Activated CD8-positive, alpha-beta T cell treated with anti-CD3 and anti-CD28 coated beads for 36 hours (primary cell): Measurements from ENCODE around the gene GCHFR. TPM values are rescaled to one million over a fixed set of nuclear protein-coding genes. Genes with fewer than 3 reads are reported as not detected.
A peak's percentile ranks its signal among the peaks of the same experiment; 100 is the strongest.

Experiments used
- ATAC-seq: fragments of 200-7000 bp; cut with Tn5 transposase; one replicate; pipeline ENCODE4 v1.10.0; 2021; ENCODE audit warnings: mild to moderate bottlenecking, moderate library complexity
- CTCF ChIA-PET: fragments of 350-600 bp; sonication (Branson Sonifier 250); formaldehyde crosslinking; loops from one replicate; lab custom pipeline; 2021; ENCODE audit warnings: antibody characterized with exemption; lab: Charles Lee
- POLR2A ChIA-PET: fragments of 350-600 bp; sonication (Branson Sonifier 250); formaldehyde crosslinking; loops from one replicate; lab custom pipeline; 2021; ENCODE audit warnings: antibody characterized with exemption; lab: Charles Lee
- DNase-seq: peaks from one replicate; pipeline ENCODE4 v3.0.0-alpha.2; 2020
- H3K27ac Mint-ChIP-seq: one replicate; pipeline ENCODE4 v1.8.0; 2021; ENCODE audit warnings: mild to moderate bottlenecking, mixed read lengths
- H3K27me3 Mint-ChIP-seq: one replicate; pipeline ENCODE4 v1.8.0; 2021; ENCODE audit warnings: mixed read lengths
- H3K36me3 Mint-ChIP-seq: one replicate; pipeline ENCODE4 v1.8.0; 2021; ENCODE audit warnings: low read depth, mixed read lengths
- H3K4me1 Mint-ChIP-seq: one replicate; pipeline ENCODE4 v1.8.0; 2021; ENCODE audit warnings: low read depth, mixed read lengths
- H3K4me3 Mint-ChIP-seq: one replicate; pipeline ENCODE4 v1.8.0; 2021; ENCODE audit warnings: mild to moderate bottlenecking, moderate library complexity, mixed read lengths
- H3K9me3 Mint-ChIP-seq: one replicate; pipeline ENCODE4 v1.8.0; 2021; ENCODE audit warnings: mixed read lengths
- intact Hi-C: fragments of 100-400 bp; cut with micrococcal nuclease; formaldehyde crosslinking; loops from one replicate; pipeline ENCODE4 v1.10.0; 2022
- total RNA-seq, 2 experiments: library from RNA; stranded (reverse); gene quantifications; one replicate each; pipeline ENCODE4 v1.2.3, GENCODE V29; 2021
- TF ChIP-seq, protein P1 (sequence below): fragments of 200-600 bp; IDR thresholded peaks from one replicate; pipeline ENCODE4 v1.8.0; 2022; ENCODE audit warnings: antibody characterized with exemption, mild to moderate bottlenecking

GCHFR gene
- total RNA-seq, 2 experiments from 2014 or later: 44.8 to 46.6 TPM

DNA sequence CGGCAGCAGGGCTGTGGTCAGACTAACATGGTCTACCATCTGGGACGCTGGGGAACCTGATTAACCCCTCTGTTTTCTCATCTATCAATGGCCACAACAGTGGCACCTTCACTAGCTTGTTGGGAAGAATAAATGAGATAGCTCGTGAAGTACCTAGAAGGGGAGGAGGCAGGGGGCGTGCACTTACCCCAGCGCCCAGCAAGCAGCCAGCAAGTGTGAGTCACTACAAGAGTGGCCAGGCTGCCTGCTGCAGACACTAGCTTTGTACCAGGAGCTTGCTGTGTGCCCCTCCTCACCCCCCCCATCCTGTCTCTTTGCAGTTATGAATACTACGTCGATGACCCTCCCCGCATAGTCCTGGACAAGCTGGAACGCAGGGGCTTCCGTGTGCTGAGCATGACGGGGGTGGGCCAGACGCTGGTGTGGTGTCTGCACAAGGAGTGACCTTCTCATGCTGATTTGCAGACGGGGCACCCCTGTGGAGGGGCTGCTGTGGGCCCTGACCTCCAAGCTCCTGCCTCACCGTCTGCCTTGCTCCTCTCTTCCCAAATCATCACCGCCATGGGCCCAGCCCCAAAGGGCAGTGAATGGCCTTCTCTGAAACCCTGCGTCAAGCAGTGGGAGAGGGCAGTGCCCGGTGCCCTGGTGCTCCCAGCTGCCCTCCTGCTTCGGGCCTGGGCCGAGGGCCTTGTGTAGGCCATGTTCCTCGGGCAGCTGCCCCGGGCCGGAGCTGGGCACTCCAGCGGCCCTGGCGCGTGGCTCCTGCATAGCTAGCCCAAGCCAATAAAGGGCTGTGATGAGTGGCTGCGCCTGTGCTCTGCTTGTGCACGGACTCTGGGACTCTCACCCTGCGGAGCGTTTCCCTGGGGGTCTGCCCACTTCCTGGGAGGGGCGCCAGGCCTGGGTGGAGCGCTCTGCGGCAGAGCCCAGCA lies 3.3 kb downstream of the GCHFR start:
- TF ChIP-seq, protein P1, sequence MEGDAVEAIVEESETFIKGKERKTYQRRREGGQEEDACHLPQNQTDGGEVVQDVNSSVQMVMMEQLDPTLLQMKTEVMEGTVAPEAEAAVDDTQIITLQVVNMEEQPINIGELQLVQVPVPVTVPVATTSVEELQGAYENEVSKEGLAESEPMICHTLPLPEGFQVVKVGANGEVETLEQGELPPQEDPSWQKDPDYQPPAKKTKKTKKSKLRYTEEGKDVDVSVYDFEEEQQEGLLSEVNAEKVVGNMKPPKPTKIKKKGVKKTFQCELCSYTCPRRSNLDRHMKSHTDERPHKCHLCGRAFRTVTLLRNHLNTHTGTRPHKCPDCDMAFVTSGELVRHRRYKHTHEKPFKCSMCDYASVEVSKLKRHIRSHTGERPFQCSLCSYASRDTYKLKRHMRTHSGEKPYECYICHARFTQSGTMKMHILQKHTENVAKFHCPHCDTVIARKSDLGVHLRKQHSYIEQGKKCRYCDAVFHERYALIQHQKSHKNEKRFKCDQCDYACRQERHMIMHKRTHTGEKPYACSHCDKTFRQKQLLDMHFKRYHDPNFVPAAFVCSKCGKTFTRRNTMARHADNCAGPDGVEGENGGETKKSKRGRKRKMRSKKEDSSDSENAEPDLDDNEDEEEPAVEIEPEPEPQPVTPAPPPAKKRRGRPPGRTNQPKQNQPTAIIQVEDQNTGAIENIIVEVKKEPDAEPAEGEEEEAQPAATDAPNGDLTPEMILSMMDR: no peak
- DNase-seq (peak; percentile 35), ATAC-seq (no peak)
- Mint-ChIP-seq H3K4me1 (peaks cover 59% of the 10 kb centered on the region), H3K36me3 (peaks cover 9% of the 10 kb centered on the region), H3K27me3 (no peaks in the 10 kb centered on the region), H3K9me3 (no peaks in the 10 kb centered on the region), H3K27ac (no peak overlapping the region), H3K4me3 (no peak overlapping the region)
- CTCF ChIA-PET: interaction anchor here (0.6 to 3.7 kb wide), 3 partner anchors 16 to 22 kb away, joined by 3 to 27 read pairs (median 3); no protein-coding TSS in a partner anchor
- intact Hi-C loops: loop anchor here (5.0 kb wide), 1 partner anchor 40 kb away; the partner anchor contains the start of genes DNAJC17 and ZFYVE19
- POLR2A ChIA-PET: interaction anchor here (0.8 to 6.8 kb wide), 7 partner anchors 10 to 198 kb away, joined by 3 to 37 read pairs (median 6); partner anchors contain the start of genes RAD51, RMDN3 and RPUSD2

DNA sequence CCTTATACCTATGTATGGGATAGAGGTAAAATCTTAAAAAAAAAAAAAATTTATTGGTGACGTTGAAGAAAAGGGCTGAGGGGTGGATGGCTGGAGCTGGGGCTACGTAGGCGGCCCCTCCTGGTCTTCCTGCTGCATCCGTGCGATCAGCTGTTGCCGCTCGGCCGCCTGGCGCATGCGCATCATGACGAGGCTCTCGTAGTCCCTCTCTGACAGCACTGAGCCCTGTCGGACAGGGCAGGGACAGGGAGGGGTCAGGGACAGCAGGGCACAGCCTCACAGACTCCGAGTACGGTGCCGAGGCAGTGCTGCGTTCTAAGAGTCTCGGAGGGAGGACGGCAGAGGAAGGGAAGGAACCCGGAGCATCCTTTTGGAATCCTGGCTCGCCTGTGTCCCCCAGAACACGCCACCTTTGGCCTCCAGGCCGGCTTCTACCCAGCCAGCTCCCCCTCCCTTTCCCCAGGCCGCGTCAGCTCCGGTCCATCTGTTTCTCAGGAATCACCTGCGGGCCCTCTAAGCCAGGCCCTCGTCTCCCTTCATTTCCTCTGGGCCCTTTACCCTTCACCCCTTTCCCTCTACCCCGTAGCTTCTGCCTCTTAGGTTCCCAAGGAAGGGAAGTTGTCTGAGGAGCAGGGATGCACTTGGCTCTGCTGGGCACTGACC lies 4.1 kb downstream of the GCHFR start:
- no peaks in the 10 kb centered on the region for H3K27me3 Mint-ChIP-seq
- ATAC-seq (no peak), DNase-seq (no peak)
- H3K4me3 Mint-ChIP-seq: no peak overlapping the region
- intact Hi-C loops: loop anchor here (5.0 kb wide), 1 partner anchor 39 kb away; the partner anchor contains the start of genes DNAJC17 and ZFYVE19
- no peaks in the 10 kb centered on the region for H3K9me3 Mint-ChIP-seq
- ChIA-PET POLR2A (interaction anchor here (0.8 to 6.8 kb wide), 6 partner anchors 11 to 106 kb away, joined by 3 to 37 read pairs (median 4); partner anchors contain the start of genes DNAJC17, RAD51, RHOV and ZFYVE19), CTCF (interaction anchor here (2.6 to 3.7 kb wide), 2 partner anchors 15 kb away, joined by 20 to 27 read pairs; no protein-coding TSS in a partner anchor)
- peaks cover 9% of the 10 kb centered on the region for H3K36me3 Mint-ChIP-seq
- peak overlapping the region; percentile 92 for H3K27ac Mint-ChIP-seq
- TF ChIP-seq, protein P1: no peak
- peaks cover 58% of the 10 kb centered on the region for H3K4me1 Mint-ChIP-seq

DNA sequence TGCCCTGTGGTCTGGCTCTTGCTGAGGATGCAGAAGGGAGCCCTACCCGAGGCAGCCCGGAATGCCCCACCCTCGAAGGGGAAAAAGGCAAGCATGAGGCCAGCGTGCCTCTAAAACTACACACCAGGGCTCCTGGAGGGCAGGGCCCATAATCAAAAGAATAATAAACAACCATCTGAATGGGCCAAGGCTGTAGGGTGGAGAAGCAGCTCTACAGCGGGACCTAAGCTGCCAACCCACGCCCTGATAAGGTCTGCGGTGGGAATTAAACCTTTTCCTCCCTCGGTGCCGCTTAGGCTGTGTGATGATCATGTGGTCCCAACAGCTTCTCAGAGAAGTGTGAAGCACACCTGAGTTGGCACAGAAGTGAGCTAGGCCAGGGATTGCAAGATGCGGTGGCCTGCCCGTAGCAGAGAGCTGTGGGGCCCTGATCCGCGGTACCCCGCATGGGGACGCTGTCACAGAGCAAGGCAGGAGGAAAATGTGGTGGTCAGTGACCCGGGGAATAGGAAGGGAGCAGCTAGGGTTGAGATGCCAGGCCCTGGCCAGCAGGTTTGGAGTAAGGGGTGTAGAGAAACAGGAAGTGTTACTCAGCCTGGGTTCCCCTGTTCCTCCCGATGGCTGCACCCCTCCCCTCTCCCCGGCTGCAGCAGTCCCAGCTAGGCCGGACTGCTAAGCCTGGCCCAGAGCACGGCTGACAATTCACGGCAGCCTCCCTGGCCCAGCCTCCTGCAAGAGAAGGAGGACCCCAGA lies 4.8 kb downstream of the GCHFR start:
- Mint-ChIP-seq H3K4me1 (peaks cover 52% of the 10 kb centered on the region), H3K27ac (peak overlapping the region; percentile 92), H3K9me3 (no peaks in the 10 kb centered on the region), H3K27me3 (no peaks in the 10 kb centered on the region), H3K36me3 (peaks cover 9% of the 10 kb centered on the region), H3K4me3 (peak overlapping the region; percentile 59)
- TF ChIP-seq, protein P1: no peak
- intact Hi-C loops: loop anchor here (5.0 kb wide), 1 partner anchor 39 kb away; the partner anchor contains the start of genes DNAJC17 and ZFYVE19
- CTCF ChIA-PET: interaction anchor here (1.5 to 2.6 kb wide), 2 partner anchors 14 to 25 kb away, joined by 6 to 20 read pairs; no protein-coding TSS in a partner anchor
- no peak for ATAC-seq
- POLR2A ChIA-PET: interaction anchor here (1.5 to 6.8 kb wide), 5 partner anchors 11 to 105 kb away, joined by 3 to 37 read pairs (median 6); partner anchors contain the start of genes DNAJC17, RHOV and ZFYVE19
- no peak for DNase-seq
